GM12891 (cell line): ENCODE results near the gene PCSK9.

Experiments
- PAX5 ChIP-seq: IDR thresholded peaks from 2 replicates; pipeline ENCODE4 v1.6.1; 2011; ENCODE audit warnings: low read length, moderate library complexity, mild to moderate bottlenecking; ENCODE audit not compliant: insufficient read depth, severe bottlenecking
- POLR2A ChIP-seq: IDR thresholded peaks from 2 replicates; pipeline ENCODE4 v1.6.1; 2011; ENCODE audit warnings: low read depth, low read length, control low read depth
- POLR2AphosphoS5 ChIP-seq: IDR thresholded peaks from 2 replicates; pipeline ENCODE4 v1.6.1; 2011; ENCODE audit warnings: low read depth, low read length, control low read depth
- POU2F2 ChIP-seq: IDR thresholded peaks from 2 replicates; pipeline ENCODE4 v1.6.1; 2011; ENCODE audit warnings: low read depth, mild to moderate bottlenecking, control low read depth, low read length, moderate library complexity
- SPI1 ChIP-seq: IDR thresholded peaks from 2 replicates; pipeline ENCODE4 v1.6.1; 2011; ENCODE audit warnings: low read depth, low read length, control low read depth
- TAF1 ChIP-seq: IDR thresholded peaks from 2 replicates; pipeline ENCODE4 v1.6.1; 2011; ENCODE audit warnings: low read depth, low read length, control low read depth

- TF ChIP-seq POLR2AphosphoS5 (no peak), POLR2A (no peak), TAF1 (no peak), POU2F2 (no peak), SPI1 (no peak), PAX5 (no peak)
Observed at GRCh38 chr1:55049271-55049913, 10.0 kb downstream of the PCSK9 start.
